ENCODE results near the gene VGLL4. TPM values are rescaled to one million over a fixed set of nuclear protein-coding genes. Genes with fewer than 3 reads are reported as not detected.

The VGLL4 gene
- total RNA-seq, 1 experiment from 2014 or later, result 41.2 TPM

DNA sequence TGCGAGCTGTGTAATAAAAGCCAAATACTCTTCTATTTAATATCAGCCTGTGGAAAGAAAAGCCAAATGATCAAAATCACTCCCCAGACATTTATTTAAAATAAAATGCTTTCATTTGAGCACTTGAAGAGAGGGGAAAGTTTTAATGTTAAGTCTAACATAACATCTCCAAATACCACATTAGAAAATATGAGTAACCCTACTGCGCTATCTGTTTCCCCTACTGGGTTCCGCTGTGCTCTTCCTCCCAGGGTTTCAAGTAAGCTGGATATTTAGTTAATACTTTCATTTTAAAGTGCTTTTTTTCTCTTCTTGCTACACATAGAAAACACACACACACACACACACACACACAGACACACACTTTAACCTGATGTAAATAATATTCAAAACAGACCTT is 6.7 kb upstream of the VGLL4 start:
- no TSS peak for BruUV-seq (replicated peaks)
- intact Hi-C loops (cut with micrococcal nuclease; ENCODE audit: unreplicated experiment), result loop anchor here (5.0 to 10.0 kb wide), 3 partner anchors 184 to 706 kb away; no protein-coding TSS in a partner anchor
- CTCF ChIA-PET, result interaction anchor here (1.5 kb wide), 1 partner anchor 271 kb away, joined by 10 read pairs; no protein-coding TSS in a partner anchor
- H3K27me3 ChIP-seq (replicated peaks; ENCODE audit: insufficient read depth, low read depth, low read length, poor library complexity), result no peaks in the 10 kb centered on the region
- H3K4me1 ChIP-seq (ENCODE audit: insufficient read depth, low read length, poor library complexity, severe bottlenecking), result no peaks in the 10 kb centered on the region
- TF ChIP-seq EZH2 (IDR thresholded peaks at IDR 0.05; ENCODE audit: borderline replicate concordance, low read depth, low read length, poor library complexity, severe bottlenecking), result no peak
- TF ChIP-seq CTCF (conservative IDR thresholded peaks at IDR 0.05; ENCODE audit: low read depth, low read length), result no peak
- no peaks in the 10 kb centered on the region for H3K36me3 ChIP-seq (ENCODE audit: insufficient read depth, low read length, poor library complexity, severe bottlenecking)
- H3K9me3 ChIP-seq (ENCODE audit: low read depth, low read length, poor library complexity, severe bottlenecking), result no peaks in the 10 kb centered on the region
- no peak for DNase-seq (ENCODE audit: low spot score)
- POLR2A ChIA-PET (ENCODE audit: low non-redundant PET), result no interaction called here
- H3K27ac ChIP-seq (ENCODE audit: low read depth, low read length, poor library complexity, severe bottlenecking), result no peak overlapping the region
- H3K4me3 ChIP-seq (ENCODE audit: low read depth, low read length, poor library complexity, severe bottlenecking), result no peak overlapping the region

- intact Hi-C loops (cut with micrococcal nuclease; ENCODE audit: unreplicated experiment), result loop anchor here (10.0 kb wide), 1 partner anchor 134 kb away; no protein-coding TSS in a partner anchor
- H3K4me1 ChIP-seq (ENCODE audit: insufficient read depth, low read length, poor library complexity, severe bottlenecking), result peaks cover 6% of the 10 kb centered on the region
- no peak for TF ChIP-seq EZH2 (IDR thresholded peaks at IDR 0.05; ENCODE audit: borderline replicate concordance, low read depth, low read length, poor library complexity, severe bottlenecking)
- TF ChIP-seq CTCF (conservative IDR thresholded peaks at IDR 0.05; ENCODE audit: low read depth, low read length), result no peak
- BruUV-seq (replicated peaks), result no TSS peak
- DNase-seq (ENCODE audit: low spot score), result no peak
- no peak overlapping the region for H3K4me3 ChIP-seq (ENCODE audit: low read depth, low read length, poor library complexity, severe bottlenecking)
- H3K36me3 ChIP-seq (ENCODE audit: insufficient read depth, low read length, poor library complexity, severe bottlenecking), result no peaks in the 10 kb centered on the region
- H3K27ac ChIP-seq (ENCODE audit: low read depth, low read length, poor library complexity, severe bottlenecking), result no peak overlapping the region
- ChIA-PET POLR2A (ENCODE audit: low non-redundant PET) (no interaction called here), CTCF (no interaction called here)
- no peaks in the 10 kb centered on the region for H3K27me3 ChIP-seq (replicated peaks; ENCODE audit: insufficient read depth, low read depth, low read length, poor library complexity)
- no peaks in the 10 kb centered on the region for H3K9me3 ChIP-seq (ENCODE audit: low read depth, low read length, poor library complexity, severe bottlenecking)
These were observed 5.0 kb upstream of the VGLL4 start for GRCh38 chr3:11648735-11649134.

GRCh38 chr3:11643201-11643603 is 513 bp downstream of the VGLL4 start:
- peak; percentile 63 for DNase-seq (ENCODE audit: low spot score)
- Histone ChIP-seq H3K4me3 (ENCODE audit: low read depth, low read length, poor library complexity, severe bottlenecking) (peak overlapping the region; percentile 78), H3K27me3 (replicated peaks; ENCODE audit: insufficient read depth, low read depth, low read length, poor library complexity) (no peaks in the 10 kb centered on the region), H3K9me3 (ENCODE audit: low read depth, low read length, poor library complexity, severe bottlenecking) (no peaks in the 10 kb centered on the region), H3K4me1 (ENCODE audit: insufficient read depth, low read length, poor library complexity, severe bottlenecking) (peaks cover 32% of the 10 kb centered on the region), H3K27ac (ENCODE audit: low read depth, low read length, poor library complexity, severe bottlenecking) (peak overlapping the region; percentile 96), H3K36me3 (ENCODE audit: insufficient read depth, low read length, poor library complexity, severe bottlenecking) (no peaks in the 10 kb centered on the region)
- intact Hi-C loops (cut with micrococcal nuclease; ENCODE audit: unreplicated experiment), result loop anchor here (2.0 to 10.0 kb wide), 3 partner anchors 60 to 276 kb away; no protein-coding TSS in a partner anchor
- POLR2A ChIA-PET (ENCODE audit: low non-redundant PET), result interaction anchor here (0.7 kb wide), 3 partner anchors 99 to 264 kb away, joined by 4 to 9 read pairs (median 6); no protein-coding TSS in a partner anchor
- TSS peak; percentile 76 for BruUV-seq (replicated peaks)
- CTCF ChIA-PET, result interaction anchor here (0.8 kb wide), 1 partner anchor 582 kb away, joined by 3 read pairs; no protein-coding TSS in a partner anchor
- TF ChIP-seq EZH2 (IDR thresholded peaks at IDR 0.05; ENCODE audit: borderline replicate concordance, low read depth, low read length, poor library complexity, severe bottlenecking), result no peak
- no peak for TF ChIP-seq CTCF (conservative IDR thresholded peaks at IDR 0.05; ENCODE audit: low read depth, low read length)
